HCT116 (cell line): ENCODE data around the gene ZNF202. TPM values are rescaled to one million over a fixed set of nuclear protein-coding genes. Genes with fewer than 3 reads are reported as not detected.

Experiments used
- ATAC-seq: fragments of 200-7000 bp; cut with Tn5 transposase; 2 replicates; pipeline ENCODE4 v1.9.1; 2020; ENCODE audit warnings: mild to moderate bottlenecking, moderate library complexity
- BruUV-seq: library from RNA; stranded (reverse); fragments of 400-500 nt; replicated peaks from 2 replicates; lab custom pipeline; 2021; lab: Mats Ljungman, UMichigan
- CTCF ChIA-PET: fragments of 300-600 bp; sonication (Branson Sonifier 250); formaldehyde crosslinking; loops from one replicate; lab custom pipeline; 2021; ENCODE audit warnings: antibody characterized with exemption; lab: Charles Lee
- POLR2A ChIA-PET: fragments of 300-600, 350-600 bp; sonication (Branson Sonifier 250); formaldehyde crosslinking; loops from one replicate; lab custom pipeline; 2021; ENCODE audit warnings: antibody characterized with exemption; lab: Charles Lee
- RAD21 ChIA-PET, 2 experiments: fragments of 300-600 bp; sonication (Branson Sonifier 250); formaldehyde crosslinking; loops; one replicate each; lab custom pipeline; 2023; ENCODE audit warnings: low total read pairs in 2 of 2; ENCODE audit not compliant: uncharacterized antibody in 2 of 2, unreplicated experiment in 2 of 2, low non-redundant PET in 1 of 2; lab: Charles Lee
- DNase-seq: peaks from one replicate; pipeline ENCODE4 v3.0.0-alpha.2; 2010; ENCODE audit warnings: low read depth, low spot score
- H2AFZ ChIP-seq: fragments of 200-600 bp; shearing (Covaris generic), sonication (generic); 2 replicates; pipeline ENCODE4 v1.6.1; 2017; ENCODE audit warnings: low read depth, mixed run types, mixed read lengths, antibody characterized with exemption, low read length; ENCODE audit not compliant: poor library complexity, severe bottlenecking
- H3K27ac ChIP-seq: 2 replicates; pipeline ENCODE4 v1.5.1; 2012; ENCODE audit warnings: low read depth, low read length
- H3K27me3 ChIP-seq: fragments of 200-600 bp; sonication (generic); 2 replicates; pipeline ENCODE4 v1.6.1; 2016; ENCODE audit warnings: mixed run types, low read length, mixed read lengths; ENCODE audit not compliant: insufficient read depth
- H3K36me3 ChIP-seq, 2 experiments: fragments of 200-500 bp in 1 of 2; fragments of 200-600 bp in 1 of 2; sonication (Bioruptor generic) in 1 of 2; sonication (generic) in 1 of 2; 2 replicates each; pipeline versions ENCODE4 v1.5.1 to v1.6.1; 2014 to 2016; ENCODE audit warnings: low read length in 2 of 2, inconsistent platforms in 1 of 2, mixed read lengths in 1 of 2, mixed run types in 1 of 2; ENCODE audit not compliant: insufficient read depth in 2 of 2, control insufficient read depth in 1 of 2
- H3K4me1 ChIP-seq, 2 experiments: fragments of 200-600 bp in 1 of 2; sonication (generic) in 1 of 2; 2 replicates each; pipeline versions ENCODE4 v1.5.1 to v1.6.1; 2012 to 2017; ENCODE audit warnings: low read length in 2 of 2, inconsistent platforms in 1 of 2, mild to moderate bottlenecking in 1 of 2, mixed read lengths in 1 of 2, mixed run types in 1 of 2, moderate library complexity in 1 of 2; ENCODE audit not compliant: insufficient read depth in 2 of 2, control insufficient read depth in 1 of 2
- H3K4me2 ChIP-seq: fragments of 200-600 bp; sonication (generic); 2 replicates; pipeline ENCODE4 v1.6.1; 2017; ENCODE audit warnings: mixed run types, low read length, mixed read lengths
- H3K4me3 ChIP-seq, 2 experiments: fragments of 200-600 bp in 1 of 2; sonication (generic) in 1 of 2; replicated peaks in 1 of 2; 2 replicates each; pipeline ENCODE4 v1.5.1; 2011 to 2016; ENCODE audit warnings: low read length in 2 of 2, control low read depth in 1 of 2, low read depth in 1 of 2, mild to moderate bottlenecking in 1 of 2, mixed read lengths in 1 of 2, mixed run types in 1 of 2
- H3K79me2 ChIP-seq: fragments of 200-600 bp; sonication (generic); 2 replicates; pipeline ENCODE4 v1.6.1; 2017; ENCODE audit warnings: mild to moderate bottlenecking, mixed run types, low read length, moderate library complexity, mixed read lengths; ENCODE audit not compliant: insufficient read depth
- H3K9ac ChIP-seq: fragments of 200-600 bp; sonication (generic); 2 replicates; pipeline ENCODE4 v1.6.1; 2016; ENCODE audit warnings: low read length, mixed read lengths
- H3K9me2 ChIP-seq: fragments of 200-600 bp; sonication (generic), shearing (Covaris generic); 2 replicates; pipeline ENCODE4 v1.6.1; 2017; ENCODE audit warnings: mixed run types, mild to moderate bottlenecking, moderate library complexity; ENCODE audit not compliant: insufficient read depth
- H3K9me3 ChIP-seq, 2 experiments: fragments of 200-500 bp in 1 of 2; fragments of 200-600 bp in 1 of 2; sonication (Bioruptor generic) in 1 of 2; sonication (generic) in 1 of 2; 2 replicates each; pipeline ENCODE4 v1.6.1; 2014 to 2017; ENCODE audit warnings: low read length in 2 of 2, mixed read lengths in 2 of 2, inconsistent platforms in 1 of 2, low read depth in 1 of 2, mild to moderate bottlenecking in 1 of 2, mixed run types in 1 of 2, moderate library complexity in 1 of 2; ENCODE audit not compliant: control insufficient read depth in 1 of 2, insufficient read depth in 1 of 2
- H4K20me1 ChIP-seq: fragments of 200-600 bp; sonication (generic), shearing (Covaris generic); 2 replicates; pipeline ENCODE4 v1.6.1; 2017; ENCODE audit warnings: mixed run types, mild to moderate bottlenecking, moderate library complexity; ENCODE audit not compliant: insufficient read depth
- CBX3 ChIP-seq: IDR thresholded peaks from 2 replicates; pipeline ENCODE4 v1.6.1; 2012; ENCODE audit warnings: low read depth
- EGR1 ChIP-seq: IDR thresholded peaks from 2 replicates; pipeline ENCODE4 v1.6.1; 2012; ENCODE audit warnings: low read depth
- EZH2 ChIP-seq: fragments of 200-600 bp; sonication (generic); IDR thresholded peaks from 2 replicates; pipeline ENCODE4 v1.6.1; 2017; ENCODE audit warnings: antibody characterized with exemption, mixed run types
- EZH2phosphoT487 ChIP-seq: fragments of 200-600 bp; IDR thresholded peaks from 2 replicates; pipeline ENCODE4 v1.6.1; 2018; ENCODE audit warnings: antibody characterized with exemption, borderline replicate concordance
- JUND ChIP-seq: IDR thresholded peaks from 2 replicates; pipeline ENCODE4 v1.6.1; 2012
- MAX ChIP-seq: IDR thresholded peaks from 2 replicates; pipeline ENCODE4 v1.6.1; 2012
- RAD21 ChIP-seq: IDR thresholded peaks from 2 replicates; pipeline ENCODE4 v1.6.1; 2012; ENCODE audit warnings: low read depth, mild to moderate bottlenecking
- SIN3A ChIP-seq: IDR thresholded peaks from 2 replicates; pipeline ENCODE4 v1.6.1; 2012; ENCODE audit warnings: low read depth
- SP1 ChIP-seq: IDR thresholded peaks from 2 replicates; pipeline ENCODE4 v1.6.1; 2012; ENCODE audit warnings: low read depth
- SRF ChIP-seq: IDR thresholded peaks from 2 replicates; pipeline ENCODE4 v1.6.1; 2012; ENCODE audit warnings: low read depth
- YY1 ChIP-seq: IDR thresholded peaks from 2 replicates; pipeline ENCODE4 v1.6.1; 2011; ENCODE audit warnings: low read length, low read depth, moderate library complexity, mild to moderate bottlenecking; ENCODE audit not compliant: insufficient replicate concordance; ENCODE audit errors: extremely low read depth
- ZFX ChIP-seq: fragments of 450-650 bp; IDR thresholded peaks from 2 replicates; pipeline ENCODE4 v1.6.1; 2017
- intact Hi-C: fragments of 100-400 bp; cut with micrococcal nuclease; formaldehyde crosslinking; loops from 2 replicates; pipeline ENCODE4 v1.10.0; 2022
- total RNA-seq: library from RNA; stranded (reverse); gene quantifications from one replicate; pipeline ENCODE4 v1.2.1, GENCODE V29; 2021; ENCODE audit not compliant: unreplicated experiment
- TF ChIP-seq, protein P1 (sequence below): IDR thresholded peaks from 2 replicates; pipeline ENCODE4 v1.6.1; 2011; ENCODE audit warnings: mild to moderate bottlenecking, low read length, moderate library complexity; ENCODE audit not compliant: insufficient replicate concordance; ENCODE audit errors: extremely low read depth
- TF ChIP-seq, protein P2 (sequence below), 3 experiments: fragments of 200-600 bp in 1 of 3; sonication (generic) in 1 of 3; IDR thresholded peaks in 2 of 3; conservative IDR thresholded peaks in 1 of 3; 2 replicates each; pipeline ENCODE4 v1.5.1; 2012 to 2017; ENCODE audit warnings: low read depth in 2 of 3, low read length in 2 of 3, antibody characterized with exemption in 1 of 3, borderline replicate concordance in 1 of 3, control low read depth in 1 of 3, mild to moderate bottlenecking in 1 of 3, mixed read lengths in 1 of 3, mixed run types in 1 of 3, moderate library complexity in 1 of 3; ENCODE audit not compliant: insufficient read depth in 1 of 3

The ZNF202 gene
- total RNA-seq, 1 experiment from 2014 or later = 16.9 TPM

- Histone ChIP-seq H3K4me2 (no peak overlapping the region), H3K27me3 (peaks cover 35% of the 10 kb centered on the region), H3K4me1 (no peaks in the 10 kb centered on the region), H3K9ac (no peak overlapping the region), H3K9me3 (no peaks in the 10 kb centered on the region; a peak in 1 of 4 replicates), H3K36me3 (no peaks in the 10 kb centered on the region), H3K27ac (no peak overlapping the region), H3K4me3 (no peak overlapping the region), H3K79me2 (no peaks in the 10 kb centered on the region), H2AFZ (no peak overlapping the region), H4K20me1 (no peaks in the 10 kb centered on the region), H3K9me2 (no peaks in the 10 kb centered on the region)
- RAD21 ChIA-PET = no interaction called here
- POLR2A ChIA-PET = no interaction called here
- CTCF ChIA-PET = no interaction called here
- TF ChIP-seq SRF = no peak
- TF ChIP-seq ZFX = no peak
- TF ChIP-seq YY1 = no peak
- no peak for TF ChIP-seq EZH2phosphoT487
- no peak for TF ChIP-seq EZH2
- TF ChIP-seq SIN3A = no peak
- TF ChIP-seq JUND = no peak
- no peak for TF ChIP-seq SP1
- no peak for TF ChIP-seq CBX3
- TF ChIP-seq EGR1 = no peak
- TF ChIP-seq, protein P1, sequence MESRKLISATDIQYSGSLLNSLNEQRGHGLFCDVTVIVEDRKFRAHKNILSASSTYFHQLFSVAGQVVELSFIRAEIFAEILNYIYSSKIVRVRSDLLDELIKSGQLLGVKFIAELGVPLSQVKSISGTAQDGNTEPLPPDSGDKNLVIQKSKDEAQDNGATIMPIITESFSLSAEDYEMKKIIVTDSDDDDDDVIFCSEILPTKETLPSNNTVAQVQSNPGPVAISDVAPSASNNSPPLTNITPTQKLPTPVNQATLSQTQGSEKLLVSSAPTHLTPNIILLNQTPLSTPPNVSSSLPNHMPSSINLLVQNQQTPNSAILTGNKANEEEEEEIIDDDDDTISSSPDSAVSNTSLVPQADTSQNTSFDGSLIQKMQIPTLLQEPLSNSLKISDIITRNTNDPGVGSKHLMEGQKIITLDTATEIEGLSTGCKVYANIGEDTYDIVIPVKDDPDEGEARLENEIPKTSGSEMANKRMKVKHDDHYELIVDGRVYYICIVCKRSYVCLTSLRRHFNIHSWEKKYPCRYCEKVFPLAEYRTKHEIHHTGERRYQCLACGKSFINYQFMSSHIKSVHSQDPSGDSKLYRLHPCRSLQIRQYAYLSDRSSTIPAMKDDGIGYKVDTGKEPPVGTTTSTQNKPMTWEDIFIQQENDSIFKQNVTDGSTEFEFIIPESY = no peak
- no peak for TF ChIP-seq MAX
- no peak for TF ChIP-seq RAD21
- TF ChIP-seq, protein P2, sequence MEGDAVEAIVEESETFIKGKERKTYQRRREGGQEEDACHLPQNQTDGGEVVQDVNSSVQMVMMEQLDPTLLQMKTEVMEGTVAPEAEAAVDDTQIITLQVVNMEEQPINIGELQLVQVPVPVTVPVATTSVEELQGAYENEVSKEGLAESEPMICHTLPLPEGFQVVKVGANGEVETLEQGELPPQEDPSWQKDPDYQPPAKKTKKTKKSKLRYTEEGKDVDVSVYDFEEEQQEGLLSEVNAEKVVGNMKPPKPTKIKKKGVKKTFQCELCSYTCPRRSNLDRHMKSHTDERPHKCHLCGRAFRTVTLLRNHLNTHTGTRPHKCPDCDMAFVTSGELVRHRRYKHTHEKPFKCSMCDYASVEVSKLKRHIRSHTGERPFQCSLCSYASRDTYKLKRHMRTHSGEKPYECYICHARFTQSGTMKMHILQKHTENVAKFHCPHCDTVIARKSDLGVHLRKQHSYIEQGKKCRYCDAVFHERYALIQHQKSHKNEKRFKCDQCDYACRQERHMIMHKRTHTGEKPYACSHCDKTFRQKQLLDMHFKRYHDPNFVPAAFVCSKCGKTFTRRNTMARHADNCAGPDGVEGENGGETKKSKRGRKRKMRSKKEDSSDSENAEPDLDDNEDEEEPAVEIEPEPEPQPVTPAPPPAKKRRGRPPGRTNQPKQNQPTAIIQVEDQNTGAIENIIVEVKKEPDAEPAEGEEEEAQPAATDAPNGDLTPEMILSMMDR (IDR thresholded peaks at IDR 0.05 in 2 of 3, conservative IDR thresholded peaks at IDR 0.05 in 1 of 3; ENCODE audit: borderline replicate concordance in 1 of 3, insufficient read depth in 1 of 3, low read depth in 2 of 3, low read length in 2 of 3) = no peak
- intact Hi-C loops = no loop called here
- ATAC-seq = no peak
- no peak for DNase-seq
- no TSS peak for BruUV-seq
Observed at GRCh38 chr11:123760894-123761293, 19.4 kb upstream of the ZNF202 start.
